ENCODE data around the gene CCDC60.

CCDC60 gene

DNA sequence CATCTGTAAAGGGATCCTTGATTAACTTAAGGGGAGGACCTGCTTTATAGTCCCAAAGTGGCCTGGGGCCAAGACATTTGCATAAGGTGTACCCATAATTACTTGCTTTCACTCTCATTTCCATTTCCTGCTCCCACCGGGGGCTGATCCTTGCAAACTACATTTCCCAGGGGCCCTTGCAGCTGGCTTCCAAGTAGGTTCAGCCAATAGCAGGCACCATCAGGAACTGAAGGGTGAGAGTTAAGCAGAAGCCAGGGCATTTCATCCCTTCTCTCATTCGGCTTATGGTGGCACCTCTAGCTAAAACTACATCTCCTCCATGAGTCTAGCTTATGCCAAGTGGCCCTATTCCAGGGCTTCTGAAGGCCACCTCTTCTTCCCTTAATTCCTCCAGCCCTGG, 88.8 kb downstream of the CCDC60 start:
- DNase-seq (no peak), ATAC-seq (no peak)
- Mint-ChIP-seq H3K4me1 (no peaks in the 10 kb centered on the region), H3K4me3 (no peak overlapping the region), H3K9me3 (no peaks in the 10 kb centered on the region), H3K36me3 (ENCODE audit: low read depth) (no peaks in the 10 kb centered on the region), H3K27me3 (peaks cover 20% of the 10 kb centered on the region), H3K27ac (no peak overlapping the region)

DNA sequence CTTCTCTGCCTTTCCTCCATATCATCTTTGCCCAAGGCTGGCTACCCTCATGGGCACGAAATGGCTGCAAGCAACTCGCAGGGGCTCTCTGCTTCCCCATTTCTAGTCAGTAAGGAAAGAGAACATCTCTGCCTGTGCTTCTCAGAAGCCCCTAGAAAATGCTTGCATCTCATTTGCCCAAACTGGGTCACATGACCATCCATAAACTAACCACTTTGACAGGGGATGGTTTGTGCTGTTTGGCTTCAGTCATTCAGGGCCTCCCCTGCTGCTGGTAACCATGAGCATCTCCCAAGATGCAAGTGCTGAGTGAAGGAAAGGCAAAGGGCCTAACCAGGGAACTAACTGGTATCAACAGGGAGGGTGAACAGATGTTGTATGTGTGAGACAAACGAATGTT, 91.1 kb downstream of the CCDC60 start:
- Mint-ChIP-seq H3K27me3 (peaks cover 16% of the 10 kb centered on the region), H3K9me3 (peaks cover 10% of the 10 kb centered on the region), H3K4me1 (no peaks in the 10 kb centered on the region), H3K27ac (no peak overlapping the region), H3K36me3 (ENCODE audit: low read depth) (no peaks in the 10 kb centered on the region), H3K4me3 (no peak overlapping the region)
- ATAC-seq (no peak), DNase-seq (no peak)

DNA sequence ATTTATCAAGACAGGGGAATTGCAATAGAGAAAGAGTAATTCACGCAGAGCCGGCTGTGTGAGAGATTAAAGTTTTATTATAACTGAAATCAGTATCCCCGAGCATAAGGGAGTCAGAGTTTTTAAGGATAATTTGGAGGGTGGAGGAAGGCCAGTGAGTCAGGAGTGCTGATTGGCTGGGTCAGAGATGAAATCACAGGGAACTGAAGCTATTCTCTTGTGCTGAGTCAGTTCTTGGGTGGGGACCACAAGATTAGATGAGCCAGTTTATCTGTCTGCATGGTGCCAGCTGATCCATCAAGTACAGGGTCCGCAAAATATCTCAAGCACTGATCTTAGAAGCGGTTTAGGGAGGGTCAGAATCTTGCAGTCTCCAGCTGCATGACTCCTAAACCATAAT, 96.6 kb downstream of the CCDC60 start:
- no peak for ATAC-seq
- H3K9me3 Mint-ChIP-seq: peaks cover 10% of the 10 kb centered on the region
- no peak overlapping the region for H3K27ac Mint-ChIP-seq

DNA sequence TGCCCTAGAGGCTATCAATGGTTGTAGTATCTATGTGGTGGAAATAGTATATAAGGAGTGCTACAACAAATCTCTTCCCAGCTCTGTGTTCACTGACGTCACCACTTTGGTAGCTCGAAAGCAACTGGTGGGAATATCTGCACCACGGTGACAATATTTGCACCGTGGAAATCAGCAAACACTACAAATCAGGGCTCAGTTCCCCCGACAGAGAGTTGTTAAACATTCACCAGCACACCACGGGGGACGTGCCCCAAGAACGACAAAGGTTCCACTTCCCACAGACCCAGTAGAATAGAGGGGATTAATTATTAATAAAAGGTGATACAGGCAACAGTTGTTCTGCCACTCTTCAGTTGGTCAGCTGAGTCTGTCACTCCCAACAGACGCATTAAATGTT, 98.4 kb downstream of the CCDC60 start:
- Mint-ChIP-seq H3K27ac (no peak overlapping the region), H3K4me3 (no peak overlapping the region), H3K9me3 (peaks cover 10% of the 10 kb centered on the region), H3K4me1 (no peaks in the 10 kb centered on the region), H3K36me3 (ENCODE audit: low read depth) (no peaks in the 10 kb centered on the region), H3K27me3 (peaks cover 2% of the 10 kb centered on the region)
- ATAC-seq (no peak), DNase-seq (no peak)

More for the DNA sequence above, 96.6 kb downstream of the CCDC60 start:
- H3K4me1 Mint-ChIP-seq: no peaks in the 10 kb centered on the region
- DNase-seq: no peak
- H3K36me3 Mint-ChIP-seq (ENCODE audit: low read depth): no peaks in the 10 kb centered on the region
- no peak overlapping the region for H3K4me3 Mint-ChIP-seq
- peaks cover 2% of the 10 kb centered on the region for H3K27me3 Mint-ChIP-seq

DNA sequence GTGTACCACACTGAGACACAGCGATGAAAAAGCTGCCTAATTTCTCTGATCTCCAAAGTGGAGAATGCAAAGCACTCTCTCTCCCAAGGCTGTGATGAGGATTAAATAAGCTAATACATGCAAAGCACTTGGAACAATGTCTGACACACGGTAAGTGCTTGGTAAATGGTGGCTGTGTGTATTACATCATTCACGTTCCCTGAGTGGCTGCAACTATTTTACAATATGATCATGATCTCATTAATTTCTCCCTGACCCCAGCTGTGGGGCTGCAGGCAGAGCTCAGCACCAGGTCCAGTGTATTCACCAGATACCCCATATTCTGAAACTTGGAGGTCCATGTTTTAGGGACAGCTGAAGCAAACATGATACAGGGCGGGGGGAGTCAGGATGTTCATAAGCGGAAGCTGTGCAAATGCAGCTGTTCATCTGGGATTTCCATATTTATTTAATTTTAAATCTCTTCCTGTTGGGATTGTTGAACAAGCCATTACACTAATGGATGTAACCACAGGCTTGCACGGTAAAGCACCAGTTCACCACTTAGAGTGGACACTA, 106.4 kb downstream of the CCDC60 start:
- Mint-ChIP-seq H3K4me1 (no peaks in the 10 kb centered on the region), H3K27me3 (peaks cover 13% of the 10 kb centered on the region), H3K9me3 (no peaks in the 10 kb centered on the region), H3K27ac (no peak overlapping the region), H3K36me3 (ENCODE audit: low read depth) (no peaks in the 10 kb centered on the region), H3K4me3 (no peak overlapping the region)
- ATAC-seq (no peak), DNase-seq (no peak)

DNA sequence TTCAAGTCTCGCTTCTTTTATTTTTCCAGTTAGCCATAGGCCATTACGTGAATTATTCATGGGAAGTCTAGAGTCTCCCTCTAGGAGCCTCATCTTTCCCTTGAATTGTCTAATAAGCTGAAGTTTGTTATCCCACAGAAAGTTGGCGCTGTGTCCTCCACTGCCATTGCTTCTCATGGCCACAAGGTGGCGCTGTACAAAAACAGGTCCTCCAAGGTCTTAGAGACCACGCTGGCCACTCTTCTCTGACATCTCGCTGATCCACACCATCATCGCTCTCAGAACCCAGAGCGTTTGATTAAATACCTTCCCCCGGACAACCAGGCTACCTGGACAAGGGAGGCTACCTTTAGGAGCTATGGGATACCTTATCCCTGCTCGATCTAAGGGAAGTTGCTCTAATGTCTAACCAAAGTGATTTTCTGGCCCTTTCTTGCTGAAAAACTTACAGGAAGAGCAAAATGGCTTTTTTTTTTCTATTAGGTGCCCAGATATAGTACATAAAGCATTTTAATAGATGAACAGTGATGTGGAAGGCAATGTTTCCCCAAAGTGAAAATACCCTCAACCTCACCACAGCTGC, 110.0 kb downstream of the CCDC60 start:
- ATAC-seq (peak; percentile 28), DNase-seq (peak; percentile 40)
- Mint-ChIP-seq H3K4me3 (no peak overlapping the region), H3K4me1 (no peaks in the 10 kb centered on the region), H3K27ac (no peak overlapping the region), H3K9me3 (no peaks in the 10 kb centered on the region), H3K36me3 (ENCODE audit: low read depth) (no peaks in the 10 kb centered on the region), H3K27me3 (peaks cover 14% of the 10 kb centered on the region)

DNA sequence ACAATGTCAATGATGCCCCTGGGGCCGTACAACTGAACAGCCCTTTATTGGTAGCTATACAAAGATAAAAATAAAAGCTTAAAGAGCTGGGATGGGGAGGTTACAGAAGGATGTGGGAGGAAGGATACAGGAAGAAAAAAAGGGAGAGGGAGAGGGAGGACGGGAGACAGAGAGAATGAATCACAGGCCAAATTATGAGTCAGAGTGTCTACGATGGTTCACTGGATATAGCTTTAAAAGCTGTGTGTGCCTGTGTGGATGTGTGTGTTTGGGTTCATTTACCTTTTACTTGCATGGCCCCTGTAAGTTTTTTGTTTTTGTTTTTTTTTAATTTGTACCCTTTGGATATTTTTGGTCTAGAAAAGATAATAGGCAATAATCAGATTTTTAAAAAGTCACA, 111.9 kb downstream of the CCDC60 start:
- Mint-ChIP-seq H3K9me3 (no peaks in the 10 kb centered on the region), H3K4me3 (no peak overlapping the region), H3K4me1 (no peaks in the 10 kb centered on the region), H3K27me3 (peaks cover 10% of the 10 kb centered on the region), H3K36me3 (ENCODE audit: low read depth) (no peaks in the 10 kb centered on the region), H3K27ac (no peak overlapping the region)
- DNase-seq: no peak
- no peak for ATAC-seq

DNA sequence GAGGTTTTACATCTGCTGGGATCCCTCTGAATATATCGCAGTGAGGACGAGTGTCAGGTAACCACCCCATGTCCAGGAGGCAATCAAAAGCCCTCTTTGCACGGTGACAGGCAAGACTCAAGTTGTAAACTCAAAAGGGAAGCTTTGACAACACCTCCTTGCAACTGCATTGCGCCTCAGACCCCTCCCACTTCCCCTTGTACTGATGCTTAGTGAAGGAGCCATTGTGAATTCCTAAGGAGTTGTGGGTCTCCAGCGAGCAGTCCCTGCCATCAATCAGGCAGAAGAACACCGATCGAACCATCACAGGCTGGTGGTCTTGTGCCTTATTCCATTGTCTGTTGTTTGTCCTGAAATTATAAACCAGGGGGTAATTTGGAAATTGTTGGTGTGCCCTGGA, 112.6 kb downstream of the CCDC60 start:
- H3K27ac Mint-ChIP-seq: no peak overlapping the region
- ATAC-seq: no peak
- H3K27me3 Mint-ChIP-seq: peaks cover 9% of the 10 kb centered on the region
- H3K9me3 Mint-ChIP-seq: no peaks in the 10 kb centered on the region
- no peak for DNase-seq
- H3K4me1 Mint-ChIP-seq: no peaks in the 10 kb centered on the region
- H3K4me3 Mint-ChIP-seq: no peak overlapping the region
- H3K36me3 Mint-ChIP-seq (ENCODE audit: low read depth): no peaks in the 10 kb centered on the region

DNA sequence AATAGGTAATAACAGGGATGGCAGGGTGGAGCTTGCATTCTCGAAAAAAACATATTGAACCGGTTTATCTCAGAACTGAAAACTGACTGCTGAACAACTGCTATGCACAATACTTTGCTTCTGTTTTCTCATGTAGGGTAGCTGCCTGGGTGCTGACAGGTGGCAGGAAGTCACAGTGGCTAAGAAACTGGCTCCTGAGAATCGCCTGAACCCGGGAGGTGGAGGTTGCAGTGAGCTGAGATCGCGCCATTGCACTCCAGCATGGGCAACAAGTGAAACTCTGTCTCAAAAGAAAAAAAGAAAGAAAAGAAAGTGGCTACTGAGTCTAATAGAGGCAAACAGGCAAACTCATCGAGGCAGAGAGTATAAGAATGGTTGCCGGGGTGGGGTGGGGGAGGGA, 113.1 kb downstream of the CCDC60 start:
- Mint-ChIP-seq H3K4me1 (no peaks in the 10 kb centered on the region), H3K27me3 (peaks cover 9% of the 10 kb centered on the region), H3K36me3 (ENCODE audit: low read depth) (no peaks in the 10 kb centered on the region), H3K27ac (no peak overlapping the region), H3K9me3 (no peaks in the 10 kb centered on the region), H3K4me3 (no peak overlapping the region)
- no peak for ATAC-seq
- DNase-seq: no peak

DNA sequence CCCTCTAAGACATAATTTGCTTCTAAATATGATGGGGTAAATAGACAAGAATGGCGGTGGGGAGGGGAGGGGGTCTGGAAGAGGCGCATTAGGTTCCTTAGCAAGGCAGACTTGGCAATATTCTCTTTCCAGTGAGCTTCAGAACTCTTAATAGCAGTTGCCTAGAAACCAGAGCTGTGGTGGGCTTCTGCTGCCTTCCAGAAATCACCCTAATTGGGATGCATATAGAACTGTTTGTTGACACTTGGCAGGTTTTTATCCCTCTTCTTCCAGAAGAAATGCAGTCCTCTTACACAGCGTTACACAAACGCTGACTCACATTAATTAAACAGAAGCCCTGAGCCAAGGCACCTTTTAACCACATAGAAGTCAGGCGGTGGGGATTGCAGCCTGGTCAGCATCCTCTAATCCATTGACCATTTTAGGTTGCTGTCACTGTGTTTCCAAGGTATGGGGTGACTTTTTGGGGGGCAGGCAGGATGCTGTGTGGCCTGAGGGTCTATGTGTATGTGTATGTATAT, 114.1 kb downstream of the CCDC60 start:
- H3K4me1 Mint-ChIP-seq: no peaks in the 10 kb centered on the region
- H3K27me3 Mint-ChIP-seq: peaks cover 10% of the 10 kb centered on the region
- H3K36me3 Mint-ChIP-seq (ENCODE audit: low read depth): no peaks in the 10 kb centered on the region
- H3K9me3 Mint-ChIP-seq: no peaks in the 10 kb centered on the region
- no peak for DNase-seq
- no peak overlapping the region for H3K27ac Mint-ChIP-seq
- ATAC-seq: no peak
- no peak overlapping the region for H3K4me3 Mint-ChIP-seq

DNA sequence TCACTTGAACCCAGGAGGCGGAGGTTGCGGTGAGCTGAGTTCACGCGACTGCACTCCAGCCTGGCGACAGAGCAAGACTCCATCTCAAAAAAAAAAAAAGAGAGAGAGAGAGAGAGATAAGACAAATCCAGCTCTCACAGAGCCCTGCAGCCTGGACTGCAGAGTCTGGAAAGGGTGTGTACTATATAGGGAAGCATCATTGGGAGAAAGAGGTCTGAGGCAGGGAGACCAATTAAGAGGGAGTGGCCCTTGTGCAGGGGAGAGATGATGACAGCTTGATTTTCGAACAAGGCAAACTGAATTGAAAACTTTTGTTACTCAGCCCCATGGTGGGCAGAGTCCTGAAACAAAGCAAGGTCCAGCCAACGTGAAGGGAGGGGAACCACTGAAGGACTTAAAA, 116.2 kb downstream of the CCDC60 start:
- no peak overlapping the region for H3K27ac Mint-ChIP-seq
- no peaks in the 10 kb centered on the region for H3K36me3 Mint-ChIP-seq (ENCODE audit: low read depth)
- ATAC-seq: no peak
- no peaks in the 10 kb centered on the region for H3K9me3 Mint-ChIP-seq
- H3K27me3 Mint-ChIP-seq: peaks cover 7% of the 10 kb centered on the region
- H3K4me1 Mint-ChIP-seq: no peaks in the 10 kb centered on the region
- no peak overlapping the region for H3K4me3 Mint-ChIP-seq
- no peak for DNase-seq

DNA sequence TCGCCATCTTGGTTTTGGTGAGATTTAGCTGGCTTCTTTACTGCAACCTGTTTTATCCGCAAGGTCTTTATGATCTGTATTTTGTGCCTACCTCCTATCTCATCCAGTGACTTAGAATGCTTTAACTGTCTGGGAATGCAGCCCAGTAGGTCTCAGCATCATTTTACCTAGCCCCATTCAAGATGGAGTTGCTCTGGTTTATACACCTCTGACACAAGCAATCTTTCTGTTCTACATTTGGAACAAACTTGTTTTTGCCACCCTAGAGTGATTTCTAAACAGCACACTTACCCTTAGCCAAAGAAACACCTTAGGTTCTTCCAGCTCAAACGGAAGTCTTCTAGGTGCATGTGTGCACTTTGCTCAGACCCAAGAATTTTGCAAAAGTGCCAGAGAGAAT, 122.3 kb downstream of the CCDC60 start:
- ATAC-seq (no peak), DNase-seq (no peak)
- H3K27me3 Mint-ChIP-seq: peaks cover 5% of the 10 kb centered on the region
- no peaks in the 10 kb centered on the region for H3K36me3 Mint-ChIP-seq (ENCODE audit: low read depth)
- H3K27ac Mint-ChIP-seq: no peak overlapping the region
- H3K9me3 Mint-ChIP-seq: peaks cover 3% of the 10 kb centered on the region
- no peaks in the 10 kb centered on the region for H3K4me1 Mint-ChIP-seq
- no peak overlapping the region for H3K4me3 Mint-ChIP-seq

DNA sequence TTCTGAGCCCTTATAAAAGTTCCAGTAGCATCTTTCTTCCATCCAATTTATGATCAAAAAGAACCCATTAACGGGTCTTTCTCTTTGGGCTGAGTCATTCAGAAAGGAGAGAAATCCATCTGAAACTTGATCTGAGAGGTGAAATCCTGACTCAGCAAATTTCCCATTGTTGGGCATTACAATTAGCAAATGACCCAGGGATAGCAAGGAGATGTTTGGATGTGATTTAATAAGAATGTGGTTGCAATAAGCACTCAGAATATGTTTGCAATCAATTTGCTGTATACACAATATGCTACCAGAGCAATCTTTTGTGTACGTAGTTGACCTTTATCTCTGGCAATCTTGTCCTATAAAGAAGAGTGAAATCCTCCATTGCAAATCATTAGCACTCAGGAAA, 122.7 kb downstream of the CCDC60 start:
- H3K27ac Mint-ChIP-seq: no peak overlapping the region

DNA sequence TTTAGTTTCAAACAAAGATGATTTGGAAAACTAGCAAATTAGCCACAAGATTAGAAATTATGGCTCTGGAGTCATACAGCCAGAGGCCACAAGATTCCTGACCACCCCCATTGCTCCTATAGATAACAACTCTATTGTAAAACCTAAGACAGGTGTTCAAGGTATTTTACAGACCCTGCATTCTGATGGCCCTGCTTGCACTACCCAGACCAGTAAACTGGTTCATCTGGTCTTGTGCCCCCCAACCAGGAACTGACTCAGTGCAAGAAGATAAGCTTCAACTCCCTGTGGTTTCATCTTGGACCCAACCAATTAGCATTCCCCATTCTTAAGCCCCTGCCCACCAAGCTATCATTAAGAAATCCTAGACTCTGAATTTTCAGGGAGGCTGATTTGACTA, 125.0 kb downstream of the CCDC60 start:
- no peaks in the 10 kb centered on the region for H3K4me1 Mint-ChIP-seq
- ATAC-seq (no peak), DNase-seq (no peak)
- H3K27me3 Mint-ChIP-seq: no peaks in the 10 kb centered on the region
- H3K4me3 Mint-ChIP-seq: no peak overlapping the region
- no peaks in the 10 kb centered on the region for H3K36me3 Mint-ChIP-seq (ENCODE audit: low read depth)
- no peak overlapping the region for H3K27ac Mint-ChIP-seq
- H3K9me3 Mint-ChIP-seq: peaks cover 3% of the 10 kb centered on the region

More for the DNA sequence above, 122.7 kb downstream of the CCDC60 start:
- Mint-ChIP-seq H3K9me3 (peaks cover 3% of the 10 kb centered on the region), H3K27me3 (peaks cover 5% of the 10 kb centered on the region), H3K4me1 (no peaks in the 10 kb centered on the region), H3K4me3 (no peak overlapping the region), H3K36me3 (ENCODE audit: low read depth) (no peaks in the 10 kb centered on the region)
- ATAC-seq (no peak), DNase-seq (no peak)

DNA sequence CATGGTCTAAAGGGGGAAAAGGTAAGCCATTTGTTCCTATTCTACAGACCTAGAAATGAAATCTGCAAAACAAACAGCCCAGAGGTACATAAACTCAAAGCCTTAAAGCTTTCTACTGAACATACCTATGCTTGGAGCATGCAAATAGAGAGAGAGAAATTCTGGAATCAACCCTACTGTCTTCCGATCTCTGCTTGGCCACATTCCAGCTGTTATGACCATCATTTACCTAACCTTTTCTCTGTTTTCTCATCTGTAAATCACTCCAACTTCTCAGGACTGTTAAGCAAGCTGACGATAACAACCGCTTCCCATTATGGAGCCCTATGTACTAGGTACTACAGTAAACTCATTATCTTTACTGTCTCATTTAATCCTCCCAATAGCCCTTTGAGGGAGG, 126.3 kb downstream of the CCDC60 start:
- Mint-ChIP-seq H3K9me3 (peaks cover 3% of the 10 kb centered on the region), H3K4me1 (no peaks in the 10 kb centered on the region), H3K36me3 (ENCODE audit: low read depth) (no peaks in the 10 kb centered on the region), H3K4me3 (no peak overlapping the region), H3K27me3 (no peaks in the 10 kb centered on the region), H3K27ac (no peak overlapping the region)
- DNase-seq: no peak
- ATAC-seq: no peak

Data from activated naive CD8-positive, alpha-beta T cell treated with anti-CD3 and anti-CD28 coated beads, Interleukin-2, amount 50 U/mL, for 24 hours (primary cell).